Gastroesophageal sphincter (tissue), 4 donors: ENCODE data around the gene SDC3. TPM values are rescaled to one million over a fixed set of nuclear protein-coding genes. Genes with fewer than 3 reads are reported as not detected.

Experiments used
- ATAC-seq: fragments of 150-250 bp; one replicate; pipeline ENCODE4 v1.9.1; 2016; ENCODE audit warnings: mild to moderate bottlenecking, moderate library complexity
- H3K27ac ChIP-seq, 4 donors: fragments of 200-600 bp; sonication (generic) in 3 of 4; 1 replicate in 3 of 4; 2 replicates in 1 of 4; pipeline ENCODE4 v1.5.1; 2016 to 2019
- H3K27me3 ChIP-seq: fragments of 200-600 bp; sonication (generic); one replicate; pipeline ENCODE4 v1.5.1; 2019
- H3K36me3 ChIP-seq, 2 donors: fragments of 200-600 bp; sonication (generic); one replicate each; pipeline ENCODE4 v1.5.1; 2019; ENCODE audit warnings: control low read depth in 1 of 2
- H3K4me1 ChIP-seq, 3 donors: fragments of 200-600 bp; sonication (generic); 1 replicate in 2 of 3; 2 replicates in 1 of 3; pipeline ENCODE4 v1.5.1; 2016 to 2019; ENCODE audit warnings: control low read depth in 2 of 3
- H3K4me3 ChIP-seq, 2 donors: fragments of 200-600 bp; sonication (generic); one replicate each; pipeline ENCODE4 v1.5.1; 2019; ENCODE audit warnings: mild to moderate bottlenecking in 1 of 2, moderate library complexity in 1 of 2
- H3K9me3 ChIP-seq, 3 donors: fragments of 200-600 bp; sonication (generic); one replicate each; pipeline ENCODE4 v1.5.1; 2017 to 2019; ENCODE audit warnings: control low read depth in 2 of 3
- CTCF ChIP-seq, 4 experiments: fragments of 200-600 bp in 2 of 4; fragments of 450-650 bp in 2 of 4; sonication (generic) in 1 of 4; IDR thresholded peaks; one replicate each; pipeline ENCODE4 v1.5.1; 2017 to 2019; ENCODE audit warnings: antibody characterized with exemption in 4 of 4, mild to moderate bottlenecking in 2 of 4, moderate library complexity in 2 of 4
- EP300 ChIP-seq: sonication (generic); formaldehyde crosslinking; IDR thresholded peaks from one replicate; pipeline ENCODE4 v1.6.1; 2017; ENCODE audit warnings: antibody characterized with exemption, mild to moderate bottlenecking
- POLR2A ChIP-seq, 2 donors: fragments of 450-650 bp; IDR thresholded peaks; one replicate each; pipeline ENCODE4 v1.6.1; 2017; ENCODE audit warnings: antibody characterized with exemption in 2 of 2, mild to moderate bottlenecking in 2 of 2, moderate library complexity in 1 of 2
- POLR2AphosphoS5 ChIP-seq: sonication (generic); formaldehyde crosslinking; IDR thresholded peaks from one replicate; pipeline ENCODE4 v1.6.1; 2017; ENCODE audit warnings: antibody characterized with exemption
- WGBS, 2 donors: methylation state at CpG; one replicate each; pipeline ENCODE4 v1.1.5; 2018; ENCODE audit warnings: low coverage in 1 of 2; 5-methylcytosine and 5-hydroxymethylcytosine counted together
- total RNA-seq, 4 donors: library from RNA; depleted of rRNA; stranded (reverse); fragments of >200 nt; gene quantifications; one replicate each; pipeline ENCODE4 v1.1.0, GENCODE V29; 2016

The SDC3 gene
- total RNA-seq, 4 donors from 2014 or later: 45.1 to 112 (median 52.6) TPM

GRCh38 chr1:30852026-30852425 lies 56.5 kb downstream of the SDC3 start:
- Histone ChIP-seq H3K27me3 (no peaks in the 10 kb centered on the region), H3K36me3 (no peaks in the 10 kb centered on the region), H3K27ac (peak overlapping the region in 1 of 4 donors; percentile 28), H3K4me1 (peaks cover 0 to 29% (median 0%) of the 10 kb centered on the region in 3 donors), H3K4me3 (no peak overlapping the region), H3K9me3 (no peaks in the 10 kb centered on the region)
- TF ChIP-seq POLR2A (IDR thresholded peaks at IDR 0.05): no peak
- TF ChIP-seq EP300: no peak
- no peak for TF ChIP-seq CTCF (IDR thresholded peaks at IDR 0.05)
- TF ChIP-seq POLR2AphosphoS5: no peak
- 50% methylated on average over 1 of the region's 5 CpGs; no CpG with 5 or more reads in 1 of the 2 donors for WGBS, 2 donors
- peak; percentile 35 for ATAC-seq

DNA sequence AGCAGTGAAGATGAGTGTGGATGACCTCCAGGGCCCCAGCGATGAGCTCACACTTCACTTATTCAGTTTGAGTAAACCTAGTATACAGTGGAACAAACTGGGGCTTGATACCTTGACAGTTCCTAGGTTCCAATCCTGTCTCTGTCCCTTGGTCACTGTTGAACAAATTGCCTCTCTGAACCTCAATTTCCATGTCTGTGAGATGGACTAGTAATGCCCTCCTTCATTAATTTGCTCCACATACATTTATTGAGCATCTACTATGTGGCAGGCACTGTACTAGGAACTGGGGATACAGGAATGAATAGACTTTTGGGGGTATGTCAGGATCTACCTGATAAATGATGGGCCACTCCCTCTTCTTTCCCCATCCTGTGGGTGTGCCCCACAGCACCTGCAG lies 57.3 kb downstream of the SDC3 start:
- 90 to 100% methylated on average over 1 of the region's 1 CpG for WGBS, 2 donors
- no peak overlapping the region for H3K27ac ChIP-seq
- no peaks in the 10 kb centered on the region for H3K36me3 ChIP-seq
- no peak for TF ChIP-seq POLR2AphosphoS5
- no peak for TF ChIP-seq POLR2A (IDR thresholded peaks at IDR 0.05)
- no peak for TF ChIP-seq EP300
- no peak for TF ChIP-seq CTCF (IDR thresholded peaks at IDR 0.05)
- ATAC-seq: no peak
- no peak overlapping the region for H3K4me3 ChIP-seq
- no peaks in the 10 kb centered on the region for H3K27me3 ChIP-seq
- H3K9me3 ChIP-seq: no peaks in the 10 kb centered on the region
- peaks cover 0 to 29% (median 0%) of the 10 kb centered on the region in 3 donors for H3K4me1 ChIP-seq

GRCh38 chr1:30850607-30851006 lies 58.0 kb downstream of the SDC3 start:
- H3K36me3 ChIP-seq: no peaks in the 10 kb centered on the region
- no peak for ATAC-seq
- no peaks in the 10 kb centered on the region for H3K27me3 ChIP-seq
- H3K9me3 ChIP-seq: no peaks in the 10 kb centered on the region
- TF ChIP-seq CTCF (IDR thresholded peaks at IDR 0.05): no peak
- H3K4me1 ChIP-seq: peaks cover 0 to 25% (median 0%) of the 10 kb centered on the region in 3 donors
- H3K4me3 ChIP-seq: no peak overlapping the region
- H3K27ac ChIP-seq: no peak overlapping the region
- 82 to 100% methylated on average over 1 of the region's 2 CpGs for WGBS, 2 donors

- no peak for TF ChIP-seq CTCF (IDR thresholded peaks at IDR 0.05)
- TF ChIP-seq EP300: no peak
- H3K36me3 ChIP-seq: no peaks in the 10 kb centered on the region
Observed at GRCh38 chr1:30848130-30848529, 60.4 kb downstream of the SDC3 start.

DNA sequence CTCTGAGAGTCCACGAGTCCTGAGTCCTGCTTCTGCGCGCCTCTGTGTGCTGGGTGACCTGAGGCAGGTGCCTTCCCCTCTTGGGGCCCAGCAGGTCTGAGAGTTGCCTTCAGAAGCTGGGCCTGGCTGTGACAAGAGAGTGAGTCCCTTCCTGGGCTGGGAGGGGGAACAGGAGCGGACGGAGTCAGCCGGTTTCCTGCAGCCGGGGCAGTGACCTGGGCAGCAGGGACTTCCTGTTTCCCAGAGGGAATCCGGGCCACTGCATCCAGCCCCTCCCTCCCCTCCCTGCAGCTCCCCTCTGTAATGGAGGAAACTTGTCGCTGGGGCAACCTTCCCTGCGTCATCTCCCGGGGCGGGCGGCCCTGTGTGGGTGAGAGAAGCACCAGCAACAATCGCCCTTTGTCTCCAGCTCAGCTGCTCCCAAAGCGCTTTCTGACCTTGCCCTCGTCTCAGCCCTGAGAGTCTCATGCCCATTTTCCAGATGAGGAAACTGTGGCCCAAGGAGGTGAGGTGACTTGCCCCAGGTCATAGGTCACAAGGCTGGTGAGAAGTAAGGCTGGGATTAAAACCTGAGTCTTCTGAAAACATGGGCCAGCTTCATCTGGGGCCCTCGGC lies 61.1 kb downstream of the SDC3 start:
- peak; percentile 86 for ATAC-seq
- H3K4me3 ChIP-seq: no peak overlapping the region
- H3K27me3 ChIP-seq: peaks cover 3% of the 10 kb centered on the region
- 83% methylated on average over 1 of the region's 17 CpGs; no CpG with 5 or more reads in 1 of the 2 donors for WGBS, 2 donors
- H3K4me1 ChIP-seq: peaks cover 0 to 24% (median 0%) of the 10 kb centered on the region in 3 donors
- H3K27ac ChIP-seq: peak overlapping the region in 3 of 4 donors; percentile 57 to 59 (median 57)
- no peak for TF ChIP-seq EP300
- no peak for TF ChIP-seq POLR2AphosphoS5
- no peak for TF ChIP-seq POLR2A (IDR thresholded peaks at IDR 0.05)
- no peak for TF ChIP-seq CTCF (IDR thresholded peaks at IDR 0.05)
- H3K9me3 ChIP-seq: no peaks in the 10 kb centered on the region
- H3K36me3 ChIP-seq: no peaks in the 10 kb centered on the region

More at GRCh38 chr1:30848130-30848529, 60.4 kb downstream of the SDC3 start:
- Histone ChIP-seq H3K4me1 (peaks cover 0 to 25% (median 0%) of the 10 kb centered on the region in 3 donors), H3K27me3 (no peaks in the 10 kb centered on the region), H3K9me3 (no peaks in the 10 kb centered on the region), H3K4me3 (no peak overlapping the region), H3K27ac (peak overlapping the region in 3 of 4 donors; percentile 48 to 59 (median 57))
- ATAC-seq: no peak
- WGBS, 2 donors: 88% methylated on average over 3 of the region's 5 CpGs; no CpG with 5 or more reads in 1 of the 2 donors
